Measurements from ENCODE around the gene ADD2.

Gene ADD2

GRCh38 chr2:70686577-70687460 lies 81.2 kb downstream of the ADD2 start:
- peak; percentile 57 for DNase-seq (ENCODE audit: low read depth, low spot score)
- H3K4me3 ChIP-seq (ENCODE audit: low read length): no peak overlapping the region

- no peak overlapping the region for H3K4me3 ChIP-seq (ENCODE audit: low read length)
- peak; percentile 11 for DNase-seq (ENCODE audit: low read depth, low spot score)
These were observed 82.2 kb downstream of the ADD2 start for GRCh38 chr2:70685771-70686171.

DNA sequence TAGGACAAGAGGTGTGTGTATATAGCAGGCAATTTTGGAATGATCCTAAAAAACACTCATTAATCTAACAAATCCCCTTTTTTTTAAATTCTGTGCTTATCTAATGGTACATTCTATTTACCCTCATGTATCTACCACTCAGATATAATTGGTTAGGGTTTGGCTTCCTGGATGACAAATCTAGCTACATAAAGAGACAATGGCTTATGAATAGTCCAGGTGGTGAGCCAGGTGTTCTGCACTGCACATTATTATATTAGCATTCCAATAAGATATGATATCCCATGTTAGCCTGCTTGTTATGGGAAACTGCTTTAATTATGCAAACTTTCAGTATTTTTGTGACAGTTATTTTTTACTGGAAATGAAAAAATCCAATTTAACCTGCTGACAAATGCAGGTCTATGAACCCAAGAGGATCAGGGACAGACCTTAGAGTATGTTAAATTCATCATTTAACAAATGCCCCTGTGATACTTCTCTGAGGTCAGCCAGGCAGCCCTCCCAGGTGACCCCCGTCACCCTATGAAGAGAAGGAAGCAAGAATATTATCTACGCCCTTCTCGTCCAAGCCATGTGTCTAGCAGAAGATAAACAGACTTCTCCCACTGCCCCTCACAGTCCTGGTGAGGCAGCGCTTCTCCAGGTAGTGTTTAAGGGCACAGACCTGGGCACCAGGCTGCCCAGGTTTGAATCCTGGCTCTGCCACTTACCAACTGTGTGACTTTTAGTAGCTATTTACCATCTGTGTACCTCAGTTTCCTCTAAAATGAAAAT lies 83.0 kb downstream of the ADD2 start:
- no peak overlapping the region for H3K4me3 ChIP-seq (ENCODE audit: low read length)
- no peak for DNase-seq (ENCODE audit: low read depth, low spot score)

- DNase-seq (ENCODE audit: low read depth, low spot score): no peak
- no peak overlapping the region for H3K4me3 ChIP-seq (ENCODE audit: low read length)
These were observed 84.5 kb downstream of the ADD2 start for GRCh38 chr2:70683455-70683854.

GRCh38 chr2:70680735-70681134 lies 87.3 kb downstream of the ADD2 start:
- no peak for DNase-seq (ENCODE audit: low read depth, low spot score)
- no peak overlapping the region for H3K4me3 ChIP-seq (ENCODE audit: low read length)

- no peak for DNase-seq (ENCODE audit: low read depth, low spot score)
- no peak overlapping the region for H3K4me3 ChIP-seq (ENCODE audit: low read length)
These were observed 88.7 kb downstream of the ADD2 start for GRCh38 chr2:70679259-70679658.

DNA sequence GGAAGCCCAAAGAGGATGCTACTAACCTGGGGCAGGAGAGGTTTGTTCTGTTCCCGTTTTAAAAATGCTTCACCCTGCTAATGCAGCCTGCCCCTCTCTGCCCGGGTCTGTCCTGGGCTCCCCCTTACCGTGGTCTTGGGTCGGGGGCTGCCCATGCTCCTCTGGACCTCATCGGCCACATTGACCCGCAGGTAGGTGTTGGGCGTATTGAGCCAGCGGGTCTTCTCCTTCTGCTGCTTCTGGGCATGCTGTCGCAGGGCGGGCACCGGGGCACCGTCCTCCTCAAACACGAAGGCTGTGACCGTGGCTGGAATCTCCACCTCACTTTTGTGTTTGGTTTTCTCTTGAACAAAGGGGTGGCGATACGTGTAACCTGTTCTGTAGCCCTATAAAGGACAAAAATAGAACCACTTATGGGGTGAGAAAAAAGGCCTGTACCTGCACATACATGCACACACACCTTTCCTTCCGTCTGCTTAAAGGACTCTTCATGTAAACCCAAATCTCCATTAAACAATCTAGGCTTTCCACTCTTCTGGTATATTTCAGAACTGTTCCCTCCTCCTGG lies 89.3 kb downstream of the ADD2 start:
- no peak overlapping the region for H3K4me3 ChIP-seq (ENCODE audit: low read length)
- DNase-seq (ENCODE audit: low read depth, low spot score): no peak

GRCh38 chr2:70676301-70677035 lies 91.5 kb downstream of the ADD2 start:
- no peak for DNase-seq (ENCODE audit: low read depth, low spot score)
- no peak overlapping the region for H3K4me3 ChIP-seq (ENCODE audit: low read length)

DNA sequence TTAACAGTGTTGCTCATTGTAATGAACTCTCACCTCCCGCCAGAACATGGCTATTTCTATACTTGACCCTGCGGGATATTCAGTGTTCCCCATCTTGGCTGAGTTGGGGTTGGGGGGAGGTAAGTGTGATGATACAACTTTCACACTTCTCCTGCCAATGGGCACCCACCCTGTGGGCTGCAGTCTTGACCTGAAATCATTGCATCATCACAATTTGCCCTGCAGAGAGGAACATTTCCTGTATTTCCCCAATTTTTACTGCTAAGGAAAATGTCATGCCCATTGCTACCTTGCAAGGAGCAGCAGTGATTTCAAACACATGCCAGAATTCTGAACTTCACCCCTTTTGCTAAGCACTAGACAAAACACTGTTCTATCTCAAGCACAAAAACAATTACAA lies 92.1 kb downstream of the ADD2 start:
- H3K4me3 ChIP-seq (ENCODE audit: low read length): no peak overlapping the region
- no peak for DNase-seq (ENCODE audit: low read depth, low spot score)

DNA sequence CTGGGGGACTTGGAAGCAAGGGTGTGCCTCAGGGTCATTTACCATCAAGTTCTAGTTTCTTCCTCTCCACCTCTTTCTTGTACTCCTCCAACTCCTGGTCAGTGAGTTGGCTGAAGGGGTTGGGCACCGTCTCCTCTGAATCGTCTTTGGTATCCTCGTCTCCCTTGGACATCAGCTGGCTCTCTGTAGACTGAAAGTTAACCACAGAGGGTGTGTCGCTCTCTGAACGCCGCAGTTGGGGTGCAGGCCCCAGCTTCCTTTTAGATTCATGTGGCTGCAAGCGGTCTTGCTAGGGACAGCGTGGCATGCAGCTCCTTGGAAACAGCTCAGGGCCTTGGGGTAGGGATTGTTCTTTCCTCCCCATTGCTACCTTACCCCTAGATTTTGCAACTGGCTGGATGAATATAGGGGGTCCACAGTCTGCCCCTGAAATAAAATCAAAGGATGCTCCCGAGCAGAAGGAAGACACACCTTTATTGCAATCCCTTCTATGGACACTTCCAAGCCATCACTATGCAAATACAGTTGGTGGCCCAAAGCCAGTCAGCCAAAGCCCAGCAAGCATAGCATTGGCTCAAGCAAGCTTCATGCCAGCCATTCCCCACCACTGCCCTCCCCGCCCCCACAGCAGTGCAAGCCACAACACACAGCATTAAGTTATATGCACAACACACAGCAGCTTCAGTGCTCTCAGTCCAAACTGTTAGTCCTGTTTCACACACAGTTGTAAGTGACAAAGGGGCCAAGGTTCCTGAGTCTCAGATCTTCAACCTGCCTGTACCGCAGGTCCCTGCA lies 93.2 kb downstream of the ADD2 start:
- DNase-seq (ENCODE audit: low read depth, low spot score): no peak
- no peak overlapping the region for H3K4me3 ChIP-seq (ENCODE audit: low read length)

DNA sequence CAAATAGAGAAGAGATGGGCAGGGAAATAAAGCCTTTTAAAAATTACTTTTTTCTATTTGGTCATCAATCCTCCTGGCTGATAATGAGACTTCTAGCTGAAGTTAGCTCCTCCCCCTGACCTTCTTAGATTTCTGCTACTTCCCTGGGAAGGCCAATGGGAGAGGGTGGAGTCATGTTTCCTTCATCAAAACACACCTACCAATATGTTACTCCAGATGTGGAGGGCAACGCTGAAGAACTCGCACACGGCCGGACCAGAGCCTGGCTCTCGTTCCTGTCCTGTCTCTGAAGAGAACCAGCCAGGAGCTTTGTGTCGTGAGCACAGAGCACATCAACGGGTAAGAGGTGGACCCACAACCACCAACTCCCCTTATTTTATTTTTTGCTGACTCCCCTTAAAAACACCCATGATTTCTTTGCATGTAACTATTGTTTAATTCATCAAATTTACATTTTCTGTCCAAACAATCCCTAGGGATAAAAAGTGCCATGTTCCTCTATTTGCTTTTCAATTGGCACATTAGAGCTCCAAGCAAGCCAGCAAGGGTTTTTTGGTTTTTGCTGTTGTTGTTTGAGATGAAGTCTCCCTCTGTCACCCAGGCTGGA lies 94.9 kb downstream of the ADD2 start:
- H3K4me3 ChIP-seq (ENCODE audit: low read length): no peak overlapping the region
- DNase-seq (ENCODE audit: low read depth, low spot score): no peak

- no peak for DNase-seq (ENCODE audit: low read depth, low spot score)
- no peak overlapping the region for H3K4me3 ChIP-seq (ENCODE audit: low read length)
These were observed 96.8 kb downstream of the ADD2 start for GRCh38 chr2:70671092-70671675.

- DNase-seq (ENCODE audit: low read depth, low spot score): no peak
- no peak overlapping the region for H3K4me3 ChIP-seq (ENCODE audit: low read length)
These were observed 97.4 kb downstream of the ADD2 start for GRCh38 chr2:70670626-70671025.

DNA sequence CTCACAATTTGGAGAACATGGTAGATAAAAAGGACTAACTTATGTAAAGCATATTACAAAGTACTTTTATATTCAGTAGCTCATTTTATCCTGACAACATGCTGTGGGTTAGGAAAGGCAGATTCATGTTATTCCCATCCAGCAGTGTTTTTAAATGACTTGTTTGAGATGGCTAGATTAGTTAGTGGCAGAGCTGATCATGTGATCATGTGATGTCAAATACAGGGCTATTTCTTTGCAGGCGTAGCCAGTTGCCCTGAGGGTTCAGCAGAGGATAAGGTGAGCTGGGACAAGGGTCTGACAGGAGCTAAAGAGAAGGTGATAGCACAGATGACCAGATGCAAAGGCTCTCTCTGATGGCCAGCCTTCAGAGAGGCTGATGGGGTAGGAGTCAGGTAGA lies 97.8 kb downstream of the ADD2 start:
- no peak overlapping the region for H3K4me3 ChIP-seq (ENCODE audit: low read length)
- DNase-seq (ENCODE audit: low read depth, low spot score): no peak

- H3K4me3 ChIP-seq (ENCODE audit: low read length): no peak overlapping the region
- DNase-seq (ENCODE audit: low read depth, low spot score): no peak
These were observed 99.1 kb downstream of the ADD2 start for GRCh38 chr2:70668911-70669310.

GRCh38 chr2:70668432-70668831 lies 99.6 kb downstream of the ADD2 start:
- no peak for DNase-seq (ENCODE audit: low read depth, low spot score)
- no peak overlapping the region for H3K4me3 ChIP-seq (ENCODE audit: low read length)

DNA sequence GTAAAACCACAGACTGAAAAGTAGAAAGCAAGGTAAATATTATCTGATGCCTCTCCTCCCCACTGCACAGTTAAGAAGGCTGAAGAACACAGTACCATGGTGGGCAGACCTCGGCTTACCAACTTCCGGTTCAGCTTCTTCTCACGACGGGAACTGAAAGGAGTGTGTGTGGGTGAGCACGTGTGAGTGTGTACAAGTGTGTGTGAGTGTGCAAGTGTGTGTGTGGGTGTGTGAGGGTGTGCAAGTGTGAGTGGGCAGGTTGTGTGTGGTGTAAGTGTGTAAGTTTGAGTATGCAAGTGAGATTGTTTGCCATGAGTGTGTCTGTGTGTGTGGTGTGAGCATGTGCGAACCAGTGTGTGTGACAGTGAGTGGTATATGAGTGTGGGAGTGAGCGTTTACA lies 103.5 kb downstream of the ADD2 start:
- H3K4me3 ChIP-seq (ENCODE audit: low read length): no peak overlapping the region
- peak; percentile 90 for DNase-seq (ENCODE audit: low read depth, low spot score)

DNA sequence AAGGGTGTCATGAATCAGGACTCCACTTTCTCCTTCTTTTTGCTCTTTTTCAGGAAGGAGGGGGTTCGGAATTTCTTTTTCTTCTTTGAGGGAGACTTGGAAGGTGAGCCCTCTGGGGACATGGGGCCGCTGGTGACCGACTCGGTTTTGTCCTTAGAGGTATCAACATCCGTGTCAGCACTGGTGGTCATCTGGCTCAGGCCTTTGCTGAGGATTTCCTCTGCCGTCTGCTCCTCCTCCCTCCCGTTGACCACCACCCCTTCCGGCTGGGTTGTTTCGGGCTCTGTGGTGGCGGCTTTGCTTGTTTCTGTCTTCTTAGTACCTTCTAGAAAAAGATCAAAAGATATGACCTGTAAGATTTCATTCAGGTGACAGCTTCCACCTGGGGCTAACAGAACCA lies 104.6 kb downstream of the ADD2 start:
- no peak for DNase-seq (ENCODE audit: low read depth, low spot score)
- no peak overlapping the region for H3K4me3 ChIP-seq (ENCODE audit: low read length)

All from Jurkat, Clone E6-1 (cell line).